ENCODE measurements around the gene USP9Y. TPM values are rescaled to one million over a fixed set of nuclear protein-coding genes. Genes with fewer than 3 reads are reported as not detected.

Gene USP9Y
- total and polyA plus RNA-seq, 10 of the 15 experiments (the other 5 are each of a cell fraction or from before 2014, with no cell fraction given) = 0.08 TPM; not detected in 9

DNA sequence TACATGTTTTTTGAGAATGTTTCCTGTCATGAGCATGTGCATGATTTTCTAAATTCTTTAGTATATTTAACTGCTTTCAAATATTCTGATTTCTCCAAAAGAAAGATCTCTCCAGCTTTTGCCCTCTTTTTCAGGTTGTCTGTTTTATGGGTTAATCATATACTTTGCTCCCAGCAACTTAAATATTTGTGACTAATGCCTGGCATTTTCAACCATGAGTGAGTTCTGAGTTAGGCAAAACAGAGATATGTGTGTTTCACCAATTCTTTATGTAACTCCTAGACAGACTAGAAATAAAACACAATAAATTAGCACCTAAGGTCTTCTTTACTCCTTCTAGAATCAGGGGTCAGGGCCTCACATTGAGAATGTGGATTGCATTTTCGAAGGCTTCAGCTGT, 107.0 kb downstream of the USP9Y start:
- in situ Hi-C loops (cut with MboI) = no loop called here
- DNase-seq (ENCODE audit: low read depth, low spot score) (no peak), ATAC-seq (no peak), FAIRE-seq (no peak)
- no TSS peak for BruUV-seq (replicated peaks)
- no peak overlapping the region for H3K27ac ChIP-seq (ENCODE audit: control insufficient read depth, insufficient read depth)
- H2AFZ ChIP-seq (ENCODE audit: control insufficient read depth, low read depth, low read length) = no peak overlapping the region
- ChIA-PET SMC1A (ENCODE audit: uncharacterized antibody, unreplicated experiment) (no interaction called here), RAD21 (ENCODE audit: unreplicated experiment) (no interaction called here), POLR2A (no interaction called here), CTCF (no interaction called here)
- H3K79me2 ChIP-seq (ENCODE audit: control insufficient read depth, insufficient read depth, low read length) = no peaks in the 10 kb centered on the region
- H3K4me2 ChIP-seq (ENCODE audit: control insufficient read depth, insufficient read depth) = no peak overlapping the region
- H3K27me3 ChIP-seq (replicated peaks in 1 of 2; ENCODE audit: control insufficient read depth in 2 of 2, insufficient read depth in 2 of 2, low read length in 1 of 2) = no peaks in the 10 kb centered on the region
- no peak overlapping the region for H3K4me3 ChIP-seq
- no peak overlapping the region for H3K9ac ChIP-seq (ENCODE audit: control insufficient read depth, insufficient read depth, low read length)
- intact Hi-C loops (cut with micrococcal nuclease; ENCODE audit: unreplicated experiment) = no loop called here
- no peaks in the 10 kb centered on the region for H3K4me1 ChIP-seq (ENCODE audit: control insufficient read depth, insufficient read depth, low read length)
- H4K20me1 ChIP-seq (ENCODE audit: control insufficient read depth, insufficient read depth) = no peaks in the 10 kb centered on the region
- no peak for TF ChIP-seq NFIC (IDR thresholded peaks at IDR 0.05; ENCODE audit: low read depth, low read length)
- TF ChIP-seq RFX5 (IDR thresholded peaks at IDR 0.05; ENCODE audit: low read depth, low read length) = no peak
- TF ChIP-seq, protein P1, sequence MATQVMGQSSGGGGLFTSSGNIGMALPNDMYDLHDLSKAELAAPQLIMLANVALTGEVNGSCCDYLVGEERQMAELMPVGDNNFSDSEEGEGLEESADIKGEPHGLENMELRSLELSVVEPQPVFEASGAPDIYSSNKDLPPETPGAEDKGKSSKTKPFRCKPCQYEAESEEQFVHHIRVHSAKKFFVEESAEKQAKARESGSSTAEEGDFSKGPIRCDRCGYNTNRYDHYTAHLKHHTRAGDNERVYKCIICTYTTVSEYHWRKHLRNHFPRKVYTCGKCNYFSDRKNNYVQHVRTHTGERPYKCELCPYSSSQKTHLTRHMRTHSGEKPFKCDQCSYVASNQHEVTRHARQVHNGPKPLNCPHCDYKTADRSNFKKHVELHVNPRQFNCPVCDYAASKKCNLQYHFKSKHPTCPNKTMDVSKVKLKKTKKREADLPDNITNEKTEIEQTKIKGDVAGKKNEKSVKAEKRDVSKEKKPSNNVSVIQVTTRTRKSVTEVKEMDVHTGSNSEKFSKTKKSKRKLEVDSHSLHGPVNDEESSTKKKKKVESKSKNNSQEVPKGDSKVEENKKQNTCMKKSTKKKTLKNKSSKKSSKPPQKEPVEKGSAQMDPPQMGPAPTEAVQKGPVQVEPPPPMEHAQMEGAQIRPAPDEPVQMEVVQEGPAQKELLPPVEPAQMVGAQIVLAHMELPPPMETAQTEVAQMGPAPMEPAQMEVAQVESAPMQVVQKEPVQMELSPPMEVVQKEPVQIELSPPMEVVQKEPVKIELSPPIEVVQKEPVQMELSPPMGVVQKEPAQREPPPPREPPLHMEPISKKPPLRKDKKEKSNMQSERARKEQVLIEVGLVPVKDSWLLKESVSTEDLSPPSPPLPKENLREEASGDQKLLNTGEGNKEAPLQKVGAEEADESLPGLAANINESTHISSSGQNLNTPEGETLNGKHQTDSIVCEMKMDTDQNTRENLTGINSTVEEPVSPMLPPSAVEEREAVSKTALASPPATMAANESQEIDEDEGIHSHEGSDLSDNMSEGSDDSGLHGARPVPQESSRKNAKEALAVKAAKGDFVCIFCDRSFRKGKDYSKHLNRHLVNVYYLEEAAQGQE (IDR thresholded peaks at IDR 0.05; ENCODE audit: low read depth, low read length) = no peak
- TF ChIP-seq, protein P2, sequence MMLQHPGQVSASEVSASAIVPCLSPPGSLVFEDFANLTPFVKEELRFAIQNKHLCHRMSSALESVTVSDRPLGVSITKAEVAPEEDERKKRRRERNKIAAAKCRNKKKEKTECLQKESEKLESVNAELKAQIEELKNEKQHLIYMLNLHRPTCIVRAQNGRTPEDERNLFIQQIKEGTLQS (IDR thresholded peaks at IDR 0.05; ENCODE audit: borderline replicate concordance, extremely low read depth, low read depth, low read length) = no peak
- TF ChIP-seq GABPA (IDR thresholded peaks at IDR 0.05; ENCODE audit: low read depth) = no peak
- no peak for TF ChIP-seq NRF1 (conservative IDR thresholded peaks at IDR 0.05; ENCODE audit: low read depth, low read length)
- TF ChIP-seq RAD21 (IDR thresholded peaks at IDR 0.05; ENCODE audit: insufficient read depth, low read depth, low read length) = no peak
- TF ChIP-seq JUNB (IDR thresholded peaks at IDR 0.05) = no peak
- TF ChIP-seq LARP7 (IDR thresholded peaks at IDR 0.05) = no peak
- TF ChIP-seq CBX3 (IDR thresholded peaks at IDR 0.05; ENCODE audit: borderline replicate concordance, low read depth) = no peak
- TF ChIP-seq ESRRA (IDR thresholded peaks at IDR 0.05; ENCODE audit: low read length) = no peak
- H3K9me3 ChIP-seq (replicated peaks; ENCODE audit: control insufficient read depth, insufficient read depth, low read length) = no peaks in the 10 kb centered on the region
- no CpG with 5 or more reads among the region's 1 CpG for WGBS (ENCODE audit: insufficient coverage, insufficient replicate concordance, low lambda C conversion rate, missing lambda C conversion rate)
- no peaks in the 10 kb centered on the region for H3K36me3 ChIP-seq (ENCODE audit: control insufficient read depth in 2 of 2, insufficient read depth in 2 of 2, low read length in 1 of 2)

All from GM12878 (cell line).